Left forelimb (tissue), 1 donor: ENCODE data around the gene AP2M1.

Experiments
- DNase-seq: peaks from one replicate; pipeline ENCODE4 v3.0.0-alpha.2; 2018; ENCODE audit warnings: low spot score

AP2M1 gene

GRCh38 chr3:184228376-184229137, 53.9 kb downstream of the AP2M1 start:
- no peak for DNase-seq

GRCh38 chr3:184229394-184230080, 54.9 kb downstream of the AP2M1 start, which contains the start of gene VWA5B2:
VWA5B2 (plus strand) TSS chr3:184229585; CDS start chr3:184230529, 944 bp downstream.
- no peak for DNase-seq

- DNase-seq, result no peak
These were observed 55.5 kb downstream of the AP2M1 start for GRCh38 chr3:184230081-184230602.

GRCh38 chr3:184230603-184231528, 56.2 kb downstream of the AP2M1 start:
- DNase-seq, result no peak

GRCh38 chr3:184231671-184232070, 57.0 kb downstream of the AP2M1 start:
- no peak for DNase-seq

GRCh38 chr3:184233127-184233843, 58.6 kb downstream of the AP2M1 start:
- DNase-seq, result no peak
